GM10266 (cell line): ENCODE measurements around the gene NAB2.
A peak's percentile ranks its signal among the peaks of the same experiment; 100 is the strongest.

Experiments
- DNase-seq: peaks from one replicate; pipeline ENCODE4 v3.0.0; 2012; ENCODE audit errors: extremely low spot score
- CTCF ChIP-seq: IDR thresholded peaks from 2 replicates; pipeline ENCODE4 v1.5.1; 2012; ENCODE audit warnings: mild to moderate bottlenecking, low read depth; ENCODE audit not compliant: control insufficient read depth, insufficient read depth; ENCODE audit errors: missing control alignments

The NAB2 gene

GRCh38 chr12:57088354-57089270 lies at the start of gene NAB2:
Gene NAB2, plus strand, starts transcription at chr12:57089114. Its CDS starts 158 bp downstream, at chr12:57089272.
- peak; percentile 94 for DNase-seq
- no peak for TF ChIP-seq CTCF

- TF ChIP-seq CTCF, result no peak
- DNase-seq, result no peak
Observed at GRCh38 chr12:57040211-57040610, 48.7 kb upstream of the NAB2 start.

- no peak for TF ChIP-seq CTCF
- no peak for DNase-seq
Observed at GRCh38 chr12:57040750-57041149, 48.2 kb upstream of the NAB2 start.

- TF ChIP-seq CTCF, result no peak
- DNase-seq, result no peak
Observed at GRCh38 chr12:57042695-57043094, 46.2 kb upstream of the NAB2 start.

- DNase-seq, result no peak
- no peak for TF ChIP-seq CTCF
Observed at GRCh38 chr12:57044468-57044867, 44.4 kb upstream of the NAB2 start.

GRCh38 chr12:57044889-57045288 lies 44.0 kb upstream of the NAB2 start:
- TF ChIP-seq CTCF, result no peak
- DNase-seq, result no peak

GRCh38 chr12:57046086-57046791 lies 42.7 kb upstream of the NAB2 start:
- no peak for TF ChIP-seq CTCF
- DNase-seq, result no peak
